PC-9 (cell line): ENCODE results near the gene VWA2.

Experiments
- CTCF ChIP-seq: fragments of 200-600 bp; sonication (generic); conservative IDR thresholded peaks from 2 replicates; pipeline ENCODE4 v1.6.1; 2017; ENCODE audit warnings: mixed run types, antibody characterized with exemption, mild to moderate bottlenecking, moderate library complexity
- EZH2 ChIP-seq: fragments of 200-600 bp; sonication (generic); IDR thresholded peaks from 2 replicates; pipeline ENCODE4 v1.8.0; 2017; ENCODE audit warnings: antibody characterized with exemption, low read depth

- TF ChIP-seq CTCF, result no peak
- TF ChIP-seq EZH2, result no peak
These were observed 17.8 kb upstream of the VWA2 start for GRCh38 chr10:114221235-114221634.
